GM19324 (cell line): ENCODE measurements around the gene DEAF1.
"Not testable (repeated sequence)": the region's sequence is repeated elsewhere in the genome, so short reads cannot be mapped to it uniquely, and the experiment has no call there.

Experiments used
- ATAC-seq: cut with Tn5 transposase; IDR thresholded peaks from one replicate; pipeline ENCODE4 v1.9.1; 2021; ENCODE audit warnings: mild to moderate bottlenecking, moderate library complexity; ENCODE audit not compliant: unreplicated experiment, low FRiP score

The DEAF1 gene, protein sequence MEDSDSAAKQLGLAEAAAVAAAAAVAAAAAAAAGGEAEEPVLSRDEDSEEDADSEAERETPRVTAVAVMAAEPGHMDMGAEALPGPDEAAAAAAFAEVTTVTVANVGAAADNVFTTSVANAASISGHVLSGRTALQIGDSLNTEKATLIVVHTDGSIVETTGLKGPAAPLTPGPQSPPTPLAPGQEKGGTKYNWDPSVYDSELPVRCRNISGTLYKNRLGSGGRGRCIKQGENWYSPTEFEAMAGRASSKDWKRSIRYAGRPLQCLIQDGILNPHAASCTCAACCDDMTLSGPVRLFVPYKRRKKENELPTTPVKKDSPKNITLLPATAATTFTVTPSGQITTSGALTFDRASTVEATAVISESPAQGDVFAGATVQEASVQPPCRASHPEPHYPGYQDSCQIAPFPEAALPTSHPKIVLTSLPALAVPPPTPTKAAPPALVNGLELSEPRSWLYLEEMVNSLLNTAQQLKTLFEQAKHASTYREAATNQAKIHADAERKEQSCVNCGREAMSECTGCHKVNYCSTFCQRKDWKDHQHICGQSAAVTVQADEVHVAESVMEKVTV

DNA sequence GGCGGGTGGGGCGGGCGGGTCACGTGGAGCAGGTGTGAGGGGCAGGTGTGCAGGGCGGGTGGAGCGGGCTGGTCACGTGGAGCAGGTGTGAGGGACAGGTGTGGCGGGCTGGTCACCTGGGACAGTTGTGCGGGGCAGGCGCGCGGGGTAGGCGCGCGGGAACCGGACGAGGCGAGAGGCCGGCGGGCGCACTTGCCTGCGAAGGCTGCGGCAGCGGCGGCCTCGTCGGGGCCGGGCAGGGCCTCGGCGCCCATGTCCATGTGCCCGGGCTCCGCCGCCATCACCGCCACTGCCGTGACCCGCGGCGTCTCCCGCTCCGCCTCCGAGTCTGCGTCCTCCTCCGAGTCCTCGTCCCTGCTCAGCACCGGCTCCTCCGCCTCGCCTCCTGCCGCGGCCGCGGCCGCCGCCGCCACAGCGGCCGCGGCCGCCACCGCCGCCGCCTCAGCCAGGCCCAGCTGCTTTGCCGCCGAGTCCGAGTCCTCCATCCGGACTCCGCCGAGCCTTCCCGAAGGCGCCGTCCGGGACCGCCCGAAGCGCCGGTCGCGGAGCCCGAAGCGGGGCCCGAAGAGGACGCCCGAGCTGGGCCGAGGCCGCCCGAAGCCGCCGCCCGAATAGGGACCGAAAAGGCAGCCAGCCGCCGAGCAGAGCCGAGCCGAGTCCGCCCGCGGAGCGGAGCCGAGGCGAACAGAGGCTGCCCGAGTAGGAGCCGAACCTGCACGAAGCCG, at the start of gene DEAF1:
DEAF1 (minus strand) TSS at position 660 of the 725 bp plus-strand sequence; CDS start at position 485, 175 bp downstream.
- ATAC-seq = peak; percentile 82

DNA sequence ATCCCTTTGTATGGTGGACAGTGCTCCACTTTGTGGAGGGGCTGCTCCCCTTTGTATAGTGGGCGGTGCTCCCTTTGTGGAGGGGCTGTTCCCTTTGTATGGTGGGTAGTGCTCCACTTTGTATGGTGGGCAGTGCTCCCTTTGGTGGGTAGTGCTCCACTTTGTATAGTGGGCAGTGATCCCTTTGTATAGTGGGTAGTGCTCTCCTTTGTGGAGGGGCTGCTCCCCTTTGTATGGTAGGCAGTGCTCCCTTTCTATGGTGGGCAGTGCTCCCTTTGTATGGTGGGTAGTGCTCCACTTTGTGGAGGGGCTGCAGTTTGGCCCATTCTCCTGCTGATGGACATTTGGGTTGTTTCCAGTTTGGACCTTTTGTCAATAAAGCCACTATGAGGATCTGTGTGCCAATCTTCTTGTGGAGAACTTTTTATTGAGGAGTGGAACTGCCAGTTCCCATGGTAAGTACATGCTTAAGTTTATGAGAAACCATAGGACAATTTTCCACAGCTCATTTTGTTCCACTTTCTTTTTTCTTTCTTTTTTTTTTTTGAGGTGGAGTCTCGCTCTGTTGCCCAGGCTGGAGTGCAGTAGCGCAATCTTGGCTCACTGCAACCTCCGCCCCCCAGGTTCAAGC, 47.7 kb upstream of the DEAF1 start:
- ATAC-seq = no peak

DNA sequence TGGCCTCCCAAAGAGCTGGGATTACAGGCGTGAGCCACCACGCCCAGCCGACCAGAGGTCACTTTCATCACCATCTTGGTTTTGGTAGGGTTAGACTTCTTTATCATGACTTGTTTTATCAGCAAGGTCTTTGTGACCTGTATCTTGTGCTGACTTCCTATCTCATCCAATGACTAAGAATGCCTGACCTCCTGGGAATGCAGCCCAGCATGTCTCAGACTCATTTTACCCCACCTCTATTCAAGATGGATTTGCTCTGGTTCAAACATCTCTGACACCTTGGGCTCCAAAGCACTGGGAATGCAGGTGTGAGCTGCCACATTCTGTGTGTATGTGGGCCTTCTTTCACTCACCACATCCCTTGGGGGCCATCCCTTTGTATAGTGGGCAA, 47.1 kb upstream of the DEAF1 start:
- ATAC-seq = no peak

DNA sequence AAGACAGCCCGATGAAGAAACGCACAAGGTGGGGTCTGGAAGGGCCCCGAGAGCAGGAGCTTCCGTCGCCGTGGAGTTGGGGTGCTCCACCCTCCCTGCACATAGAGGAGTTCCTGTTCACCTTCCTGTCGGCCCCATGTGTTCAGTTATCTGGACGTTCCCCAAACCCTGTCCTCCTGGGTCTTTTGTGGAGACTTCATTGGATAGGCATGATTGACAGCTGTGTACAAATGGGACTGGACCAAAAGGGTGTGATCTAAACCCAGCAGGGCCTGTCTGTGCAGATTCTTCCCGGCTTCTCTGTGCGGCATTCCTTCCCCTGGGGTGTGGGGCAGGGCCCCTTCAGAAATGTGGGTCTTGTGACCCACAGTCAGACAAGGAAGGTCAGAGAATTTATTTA, 42.9 kb upstream of the DEAF1 start:
- ATAC-seq = not testable (repeated sequence)

DNA sequence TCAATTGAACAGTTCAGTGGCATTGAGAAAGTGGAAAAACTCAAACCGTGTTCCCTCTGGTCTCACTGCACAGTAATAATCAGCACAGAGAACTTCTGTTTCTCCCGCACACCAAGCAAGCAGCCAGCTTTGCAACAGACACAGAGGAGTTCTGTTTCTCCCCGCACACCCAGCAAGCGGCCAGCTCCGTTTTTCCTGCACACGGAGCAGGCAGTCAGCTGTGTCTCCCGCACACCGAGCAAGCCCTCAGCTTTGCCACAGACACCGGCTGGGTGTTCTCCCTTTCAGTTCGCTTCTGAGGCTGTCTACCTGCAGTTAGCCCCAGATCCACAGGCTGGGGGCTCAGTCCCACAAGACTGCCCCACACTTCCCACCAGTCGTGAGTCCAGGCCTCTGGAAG, 42.3 kb upstream of the DEAF1 start:
- ATAC-seq = no peak

DNA sequence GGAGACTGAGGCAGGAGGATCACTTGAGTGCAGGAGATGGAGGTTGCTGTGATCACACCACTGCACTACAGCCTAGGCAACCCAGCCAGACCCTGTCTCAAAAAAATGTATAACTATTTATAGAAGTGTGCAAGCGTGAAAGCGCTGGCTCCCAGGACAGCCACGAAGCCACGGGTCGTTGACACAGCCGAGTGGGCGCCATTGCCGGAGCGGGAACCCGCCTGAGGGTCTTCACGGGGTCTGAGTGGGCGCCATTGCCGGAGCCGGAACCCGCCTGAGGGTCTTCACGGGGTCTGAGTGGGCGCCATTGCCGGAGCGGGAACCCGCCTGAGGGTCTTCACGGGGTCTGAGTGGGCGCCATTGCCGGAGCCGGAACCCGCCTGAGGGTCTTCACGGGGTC, 39.5 kb upstream of the DEAF1 start:
- ATAC-seq = not testable (repeated sequence)

DNA sequence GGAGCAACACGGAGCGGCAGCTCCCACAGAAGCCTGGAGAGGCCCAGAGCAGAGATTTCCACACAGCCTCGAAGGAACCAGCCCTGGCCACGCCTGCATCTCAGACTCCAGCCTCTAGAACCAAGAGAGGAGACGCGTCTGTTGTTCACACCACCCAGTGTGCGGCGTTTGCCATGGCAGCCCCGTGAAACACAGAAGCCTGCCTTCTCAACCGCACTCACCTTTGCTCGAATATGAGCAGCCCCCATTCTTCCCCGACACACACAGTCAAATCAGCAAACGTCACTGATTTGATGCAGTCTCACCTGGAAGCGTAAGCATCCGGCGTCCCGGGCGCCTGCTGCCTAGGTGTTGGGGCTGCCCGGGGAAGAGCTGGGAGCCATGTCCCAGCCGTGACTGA, 38.0 kb upstream of the DEAF1 start:
- ATAC-seq = no peak

DNA sequence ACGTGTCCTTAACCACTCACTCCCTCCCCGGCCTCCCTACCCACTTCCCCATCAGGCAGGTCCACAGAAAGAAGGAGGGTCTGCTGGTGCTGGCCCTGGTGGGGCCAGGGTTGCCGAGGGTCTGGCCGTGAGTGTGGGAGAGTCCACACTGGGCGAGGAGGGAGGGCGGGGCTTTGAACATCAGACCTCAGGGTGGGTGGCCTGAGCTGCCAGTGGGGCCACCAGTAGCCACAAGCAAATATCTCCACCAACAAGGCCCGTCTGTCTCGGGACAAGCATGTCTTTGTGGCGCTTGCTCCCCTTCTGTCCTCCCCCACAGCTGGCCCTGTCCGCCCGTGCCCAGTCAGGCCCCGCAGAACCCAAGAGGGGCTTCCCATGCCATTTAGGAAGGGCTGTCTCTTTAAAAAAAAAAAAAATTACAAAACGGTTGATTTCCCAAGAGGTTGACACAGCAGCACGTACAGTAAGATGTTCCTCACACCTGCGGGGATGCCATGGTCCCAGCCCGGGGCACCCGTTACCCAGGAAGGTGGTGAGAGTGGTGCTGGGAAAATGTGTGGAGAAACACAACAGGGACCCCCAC, 34.6 kb upstream of the DEAF1 start:
- no peak for ATAC-seq

DNA sequence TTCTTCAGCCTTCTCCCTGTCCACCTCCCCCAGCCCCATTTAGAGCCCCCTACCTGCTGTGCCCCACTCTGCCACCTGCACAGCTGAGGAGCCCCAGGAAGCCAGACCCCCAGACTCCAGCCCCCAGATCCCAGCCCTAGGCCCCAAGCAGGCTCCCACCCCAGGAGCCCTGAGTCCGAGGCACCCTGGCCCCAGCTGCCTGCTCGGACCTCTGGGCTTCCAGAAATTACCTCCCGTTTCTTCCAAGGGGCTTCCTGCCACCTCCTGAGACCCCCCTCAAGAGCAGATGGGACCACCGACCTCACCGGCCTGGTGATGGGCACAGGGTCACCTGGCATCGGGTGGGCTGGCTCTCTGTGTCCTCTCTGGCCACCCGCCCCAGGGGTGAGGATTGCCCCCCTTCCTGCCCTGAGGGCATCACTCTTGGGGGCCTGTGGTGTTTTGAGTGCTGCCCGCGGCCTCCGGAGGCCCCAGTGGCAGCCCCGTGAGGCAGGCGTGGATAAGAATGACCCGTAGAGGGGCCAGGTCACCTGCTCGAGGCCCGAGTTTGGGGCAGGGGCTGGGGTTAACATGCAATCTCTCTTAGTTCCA, 34.0 kb upstream of the DEAF1 start:
- ATAC-seq = no peak

DNA sequence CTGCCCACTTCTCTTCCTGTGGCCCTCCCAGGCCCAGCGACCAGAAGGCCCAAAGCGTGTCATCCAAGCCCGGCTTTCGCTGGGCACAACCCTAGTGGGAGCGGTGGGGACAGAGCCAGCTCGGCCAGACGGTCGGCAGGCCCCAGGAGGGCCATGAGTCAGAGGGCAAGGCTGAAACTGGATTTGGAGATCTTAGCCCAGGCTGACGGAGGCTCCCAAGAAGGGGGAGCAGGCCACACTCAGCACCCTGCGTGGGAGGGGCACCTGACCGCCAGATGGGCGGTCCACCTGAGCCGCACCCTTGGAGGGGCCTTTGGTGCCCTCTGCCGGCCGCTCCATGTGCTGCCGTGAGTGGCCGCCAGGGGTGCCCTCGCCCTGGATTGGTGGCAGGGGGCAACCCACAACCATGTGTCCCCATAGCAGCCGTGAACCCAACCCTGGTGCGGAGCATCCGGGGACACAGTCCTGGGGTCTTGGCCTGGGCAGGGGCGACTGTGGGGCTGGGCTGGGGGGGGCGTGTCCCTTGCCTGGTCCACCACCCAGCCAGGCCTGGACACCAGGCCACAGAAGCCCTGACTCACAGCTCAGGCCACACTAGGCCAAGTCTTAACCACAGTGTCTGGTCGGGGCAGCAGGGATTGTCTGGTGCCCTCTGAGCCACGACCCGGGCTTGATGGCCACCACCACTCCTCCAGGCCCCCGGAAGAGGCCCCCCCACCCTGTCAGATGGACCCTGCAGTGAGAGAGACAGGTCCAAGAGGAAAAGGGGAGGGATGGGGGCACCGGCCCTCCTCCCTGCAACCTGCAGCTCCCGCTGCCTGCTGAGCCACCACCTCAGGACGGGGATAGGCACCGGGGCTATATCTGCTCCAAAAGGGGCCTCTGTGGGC, 33.1 kb upstream of the DEAF1 start:
- ATAC-seq = no peak

DNA sequence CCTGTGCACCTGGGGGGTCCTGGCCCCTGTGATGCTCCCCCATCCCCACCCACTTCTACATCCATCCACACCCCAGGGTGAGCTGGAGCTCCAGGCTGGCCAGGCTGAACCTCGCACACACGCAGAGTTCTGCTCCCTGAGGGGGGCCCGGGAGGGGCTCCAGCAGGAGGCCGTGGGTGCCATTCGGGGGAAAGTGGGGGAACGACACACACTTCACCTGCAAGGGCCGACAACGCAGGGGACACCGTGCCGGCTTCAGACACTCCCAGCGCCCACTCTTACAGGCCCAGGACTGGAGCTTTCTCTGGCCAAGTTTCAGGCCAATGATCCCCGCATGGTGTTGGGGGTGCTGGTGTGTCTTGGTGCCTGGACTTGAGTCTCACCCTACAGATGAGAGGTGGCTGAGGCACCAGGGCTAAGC, 32.3 kb upstream of the DEAF1 start:
- no peak for ATAC-seq

DNA sequence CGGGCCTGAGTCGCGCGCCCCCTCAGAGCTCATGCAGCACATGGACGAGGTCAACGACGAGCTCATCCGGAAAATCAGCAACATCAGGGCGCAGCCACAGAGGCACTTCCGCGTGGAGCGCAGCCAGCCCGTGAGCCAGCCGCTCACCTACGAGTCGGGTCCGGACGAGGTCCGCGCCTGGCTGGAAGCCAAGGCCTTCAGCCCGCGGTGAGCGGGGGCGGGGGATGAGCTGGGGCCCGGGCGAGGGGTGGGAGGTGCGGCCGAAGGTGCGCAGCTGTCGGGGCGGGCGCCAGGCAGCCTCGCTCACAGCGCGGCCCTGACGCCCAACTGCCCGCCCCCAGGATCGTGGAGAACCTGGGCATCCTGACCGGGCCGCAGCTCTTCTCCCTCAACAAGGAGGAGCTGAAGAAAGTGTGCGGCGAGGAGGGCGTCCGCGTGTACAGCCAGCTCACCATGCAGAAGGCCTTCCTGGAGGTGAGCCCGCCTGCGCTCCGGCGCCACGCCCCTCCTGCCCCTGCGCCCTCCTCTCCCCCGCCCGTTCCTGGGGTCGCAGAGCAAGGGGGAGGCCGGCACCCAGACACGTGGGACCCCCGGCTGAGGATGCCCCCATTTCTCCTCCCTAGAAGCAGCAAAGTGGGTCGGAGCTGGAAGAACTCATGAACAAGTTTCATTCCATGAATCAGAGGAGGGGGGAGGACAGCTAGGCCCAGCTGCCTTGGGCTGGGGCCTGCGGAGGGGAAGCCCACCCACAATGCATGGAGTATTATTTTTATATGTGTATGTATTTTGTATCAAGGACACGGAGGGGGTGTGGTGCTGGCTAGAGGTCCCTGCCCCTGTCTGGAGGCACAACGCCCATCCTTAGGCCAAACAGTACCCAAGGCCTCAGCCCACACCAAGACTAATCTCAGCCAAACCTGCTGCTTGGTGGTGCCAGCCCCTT, 31.5 kb upstream of the DEAF1 start:
- no peak for ATAC-seq

DNA sequence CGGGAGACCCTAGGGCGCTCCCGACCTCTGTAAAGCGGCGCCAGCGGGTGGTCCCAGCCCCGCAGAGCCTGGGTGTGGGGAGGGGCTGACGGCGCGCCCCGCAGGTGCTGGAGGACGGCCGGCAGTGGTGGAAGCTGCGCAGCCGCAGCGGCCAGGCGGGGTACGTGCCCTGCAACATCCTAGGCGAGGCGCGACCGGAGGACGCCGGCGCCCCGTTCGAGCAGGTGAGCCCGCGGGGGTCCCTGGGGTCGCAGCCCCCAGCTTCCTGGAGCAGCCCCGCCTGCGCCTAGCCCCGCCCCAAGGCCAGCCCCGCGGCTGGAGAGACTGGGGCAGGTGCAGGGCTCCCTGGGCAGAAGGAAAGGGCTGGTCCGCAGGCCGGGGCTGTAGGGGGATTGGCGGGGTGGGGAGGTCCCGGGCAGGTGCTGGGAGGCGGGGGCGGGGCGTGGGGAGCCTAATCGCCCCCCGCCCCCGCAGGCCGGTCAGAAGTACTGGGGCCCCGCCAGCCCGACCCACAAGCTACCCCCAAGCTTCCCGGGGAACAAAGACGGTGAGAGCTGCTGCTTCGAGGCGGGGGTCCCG, 30.7 kb upstream of the DEAF1 start:
- ATAC-seq = no peak

DNA sequence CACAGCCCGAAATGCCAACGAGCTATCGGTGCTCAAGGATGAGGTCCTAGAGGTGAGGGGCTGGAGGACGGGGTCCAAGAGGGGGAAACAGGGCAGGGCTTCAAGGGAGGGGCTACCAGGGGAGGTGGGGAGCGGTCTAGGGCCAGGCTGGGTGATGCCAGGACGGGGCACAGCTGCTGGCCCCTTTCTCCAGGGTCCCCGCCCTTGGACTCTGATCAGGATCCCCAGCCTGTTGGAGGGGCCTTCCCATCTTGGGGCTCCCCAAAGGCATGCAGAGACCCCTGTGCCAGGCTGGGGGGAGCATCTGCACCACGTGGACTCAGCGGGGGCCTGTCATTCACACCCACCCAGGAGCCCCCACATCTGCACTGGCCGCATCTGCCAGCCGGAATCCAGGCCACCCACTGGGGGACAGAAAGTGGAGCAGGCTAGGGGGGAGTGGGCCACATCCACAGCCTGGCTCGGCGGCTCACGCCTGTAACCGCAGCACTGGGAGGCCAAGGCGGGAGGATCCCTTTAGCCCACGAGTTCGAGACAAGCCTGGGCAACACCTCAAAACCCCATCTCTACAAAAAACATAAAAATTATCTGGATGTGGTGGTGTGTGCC, 29.9 kb upstream of the DEAF1 start:
- no peak for ATAC-seq

DNA sequence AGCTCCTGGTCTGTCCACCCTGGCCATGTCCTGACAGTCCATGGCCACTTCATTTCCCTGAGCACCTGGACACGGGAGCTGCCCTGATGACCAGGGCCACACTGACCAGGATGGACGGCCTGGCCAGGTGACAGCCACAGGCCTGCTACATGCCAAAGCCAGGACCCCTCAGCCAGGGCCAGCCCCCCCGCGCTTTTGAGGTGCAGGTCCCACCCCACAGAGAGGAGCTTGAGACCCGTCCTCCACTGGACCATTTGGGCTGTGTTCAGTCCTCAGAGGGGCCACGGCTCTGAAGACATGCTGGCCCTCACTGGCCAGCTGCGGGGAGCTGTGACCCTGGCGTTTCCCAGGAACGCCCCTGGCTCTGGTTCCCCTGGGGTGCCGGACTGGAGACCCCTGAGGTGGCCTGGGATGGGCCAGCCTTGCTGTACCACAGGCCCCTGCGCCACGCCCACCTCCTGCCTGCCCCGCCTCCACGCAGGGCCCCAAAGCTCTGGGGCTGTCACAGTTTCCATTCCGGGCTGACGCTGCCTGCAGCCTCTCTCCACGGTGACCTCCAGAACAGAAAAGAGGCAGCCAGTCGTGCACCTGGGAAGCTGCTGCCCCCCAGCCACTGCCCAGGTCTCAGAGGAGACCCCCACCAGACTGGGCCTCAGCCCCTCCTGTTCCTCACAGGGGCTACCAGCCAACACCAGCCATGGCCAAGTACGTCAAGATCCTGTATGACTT, 29.2 kb upstream of the DEAF1 start:
- no peak for ATAC-seq

DNA sequence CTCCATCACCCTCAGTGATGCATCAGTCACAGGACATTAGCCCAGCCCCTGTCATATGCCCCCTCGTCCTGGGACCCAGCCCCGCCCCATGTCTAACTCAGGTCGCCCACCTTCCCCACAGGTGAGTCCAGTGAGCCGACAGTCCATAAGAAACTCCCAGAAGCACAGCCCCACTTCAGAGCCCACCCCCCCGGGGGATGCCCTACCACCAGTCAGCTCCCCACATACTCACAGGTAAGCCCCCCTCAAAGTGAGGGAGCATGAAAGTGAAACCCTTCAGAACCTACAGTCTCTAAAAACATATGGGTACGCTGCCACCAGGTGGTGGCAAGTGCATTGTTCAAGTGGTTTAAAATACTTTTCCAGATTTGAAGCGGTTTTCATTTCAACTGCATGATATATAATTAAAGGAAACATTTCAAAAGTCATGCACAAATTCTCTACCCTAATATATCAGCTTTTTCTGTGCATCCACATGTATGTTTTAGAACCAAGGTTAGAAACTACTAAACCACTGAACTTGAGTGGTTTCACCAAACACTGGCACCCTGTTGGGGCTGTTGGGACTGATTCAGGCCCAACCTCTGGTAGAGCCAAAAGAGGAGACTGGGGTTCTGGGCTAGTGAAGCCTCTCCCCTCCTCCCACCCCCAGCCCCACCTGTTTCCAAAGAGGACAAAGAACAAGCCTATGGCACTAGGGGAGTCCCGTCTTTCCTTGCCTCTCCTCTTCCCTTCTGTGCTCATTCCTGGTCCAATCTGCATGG, 28.3 kb upstream of the DEAF1 start:
- no peak for ATAC-seq
